DMS79 treated with DMSO at 0.1 percent for 48 hours (cell line): ENCODE measurements around the gene CCDC107.

Experiments used
- DNase-seq: peaks from one replicate; lab custom pipeline; 2025; lab: John Stamatoyannopoulos, UW

The CCDC107 gene

DNA sequence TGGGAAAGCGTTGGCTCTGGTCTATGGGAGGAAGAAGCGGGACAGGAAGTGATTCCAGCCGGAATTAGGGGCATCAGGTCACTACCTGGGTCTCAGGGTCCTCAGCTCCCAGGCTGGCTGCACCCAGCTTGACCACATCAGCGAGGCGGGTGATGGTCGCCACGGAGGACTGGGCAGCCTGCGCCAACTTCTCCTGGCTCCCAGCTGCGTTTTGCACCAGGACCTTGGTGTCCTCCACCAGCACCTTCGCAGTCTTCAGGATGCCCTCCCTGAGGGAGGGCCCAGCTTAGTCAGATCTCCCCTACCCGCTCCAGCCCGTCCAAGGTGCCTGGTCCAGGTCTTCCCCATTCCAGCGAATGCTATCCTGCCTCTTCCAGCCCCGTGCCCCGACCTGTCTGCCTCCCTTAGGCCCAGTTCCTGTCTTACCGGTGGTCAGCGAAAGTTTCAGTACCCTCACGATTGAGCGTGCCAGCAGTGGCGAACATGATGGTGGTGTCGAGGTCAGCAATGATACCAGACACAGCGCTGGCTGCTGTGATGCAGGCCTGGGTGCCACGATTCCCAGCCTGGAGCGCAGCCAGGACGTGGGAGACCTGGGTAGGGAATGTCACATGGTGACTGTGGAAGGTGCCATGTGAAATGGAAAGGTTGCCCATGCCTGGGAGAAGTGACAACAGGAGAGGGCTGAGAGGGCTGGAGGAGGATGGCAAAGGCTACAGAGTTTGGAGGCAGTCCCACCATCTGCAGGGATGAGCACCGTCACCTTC is 46.0 kb downstream of the CCDC107 start:
- no peak for DNase-seq

DNA sequence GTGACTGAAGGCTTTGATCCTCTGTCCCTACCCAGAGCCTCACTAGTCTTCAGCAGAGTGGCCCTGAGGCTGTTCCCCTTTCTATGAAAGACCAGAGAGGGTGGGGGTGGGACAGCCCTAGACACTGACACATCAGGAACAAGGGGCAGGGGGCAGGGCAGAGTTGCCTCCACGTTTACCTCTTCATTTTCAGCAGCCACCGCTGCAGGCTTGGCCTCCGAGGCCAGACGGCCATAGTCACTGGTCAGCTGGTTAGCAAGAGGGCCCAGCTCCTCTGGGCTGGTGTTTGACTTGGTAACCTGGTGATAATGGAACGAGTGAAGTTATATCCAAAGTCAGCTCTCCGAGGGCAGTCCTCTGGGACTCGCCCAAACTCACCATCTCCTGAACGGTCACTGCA is 47.3 kb downstream of the CCDC107 start:
- DNase-seq: no peak

DNA sequence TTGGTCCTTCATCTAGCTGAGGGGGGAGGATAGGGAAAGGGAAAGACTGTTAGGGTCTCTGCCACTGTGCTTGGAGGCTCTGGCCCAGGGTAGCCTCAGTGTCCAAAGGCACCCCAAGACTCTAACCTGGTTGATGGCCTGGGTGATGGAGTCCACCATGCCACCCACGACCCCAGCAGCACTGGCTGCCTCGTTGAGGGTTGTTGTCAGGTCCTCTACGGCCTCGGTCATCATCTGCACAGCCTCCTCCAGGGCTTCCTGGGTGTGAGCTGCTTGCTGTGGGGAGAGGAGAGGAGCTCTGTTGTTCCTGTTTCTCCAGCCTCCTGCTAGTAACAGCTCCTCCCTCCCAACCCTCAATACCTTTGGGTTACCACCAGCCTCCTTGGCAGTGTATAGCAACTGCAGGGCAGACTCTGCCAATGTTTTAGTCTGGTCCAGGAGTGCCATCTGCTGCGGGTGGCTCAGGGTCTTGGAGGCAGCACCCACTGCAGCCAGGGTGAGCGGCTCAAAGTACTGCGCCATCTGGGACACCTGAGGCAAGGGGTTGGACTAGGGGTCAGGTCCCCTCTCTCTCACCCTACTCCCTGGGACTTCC is 47.8 kb downstream of the CCDC107 start:
- no peak for DNase-seq

DNA sequence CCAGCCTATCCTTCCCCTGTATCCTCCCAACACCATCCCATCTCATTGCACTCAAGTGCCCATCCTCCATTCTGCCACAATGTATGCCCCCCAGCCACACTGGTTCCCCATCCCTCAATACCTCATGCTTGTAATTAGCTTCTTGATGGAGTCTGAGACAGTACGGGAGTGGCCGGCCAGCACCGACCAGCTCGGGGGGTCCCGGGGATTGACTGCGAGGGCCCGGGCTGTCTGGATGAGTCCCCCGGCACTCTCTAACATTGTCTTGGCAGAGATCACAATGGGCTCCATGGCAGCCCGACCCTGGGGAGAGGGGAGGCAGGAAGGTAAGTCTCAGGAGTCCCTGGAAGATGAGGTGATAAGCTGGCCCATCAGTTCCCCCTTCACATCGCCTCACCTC is 48.9 kb downstream of the CCDC107 start:
- no peak for DNase-seq

DNA sequence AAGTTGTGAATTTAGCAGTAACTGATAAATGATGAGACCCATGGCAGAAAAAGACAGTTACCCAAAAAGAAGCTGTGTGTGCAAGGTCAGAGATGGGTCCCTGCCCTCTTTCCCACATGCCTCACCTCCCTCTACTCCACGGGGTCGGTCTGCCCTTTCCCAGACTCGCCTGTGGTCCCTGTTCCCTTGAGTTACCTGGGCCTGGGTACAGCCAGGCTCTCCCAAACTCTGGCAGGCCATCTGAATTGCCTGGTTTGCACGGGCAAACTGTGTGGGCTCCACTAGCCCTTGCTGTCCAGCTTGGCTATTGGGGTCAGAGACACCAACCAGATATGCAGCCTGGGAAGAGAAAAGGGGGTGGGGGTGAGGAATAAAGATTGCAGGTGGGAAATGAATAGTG is 50.1 kb downstream of the CCDC107 start:
- DNase-seq: no peak

DNA sequence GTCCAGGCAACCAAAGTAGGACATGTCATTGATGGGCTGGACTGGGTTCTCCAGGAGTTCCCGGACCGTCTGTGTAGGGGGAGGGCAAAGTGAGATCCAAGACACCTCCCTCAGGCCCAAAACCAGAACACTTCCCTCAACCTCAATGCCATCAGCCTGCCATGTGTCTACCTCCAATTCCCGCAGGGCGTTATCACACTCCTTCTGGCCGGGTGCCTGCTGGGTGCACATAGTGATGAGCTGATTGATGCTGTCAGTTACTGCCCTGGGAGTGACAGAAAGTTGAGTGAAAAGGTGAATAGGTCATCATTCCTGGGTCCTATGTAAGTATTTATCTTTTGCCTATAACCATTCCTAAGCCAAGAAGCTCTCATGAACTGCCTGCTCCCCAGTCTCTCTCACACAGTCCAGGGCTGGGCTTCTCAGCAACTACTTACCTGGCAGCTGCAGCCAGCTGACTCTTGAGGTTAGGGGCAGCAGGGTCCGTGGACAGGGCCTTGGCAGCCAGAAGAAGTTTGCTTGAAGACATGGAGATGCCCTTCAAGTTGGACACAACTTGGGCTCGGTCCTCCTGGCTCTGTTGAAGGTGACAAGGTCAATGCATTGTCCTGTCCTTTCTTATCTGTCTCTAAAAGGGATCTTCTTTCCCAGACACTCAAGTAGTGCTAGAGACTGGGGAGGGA is 52.9 kb downstream of the CCDC107 start:
- no peak for DNase-seq
